Activated naive CD4-positive, alpha-beta T cell treated with Interleukin-2 at 50 U/mL for 16 hours (primary cell): ENCODE measurements around the gene EFCAB3.
"Not testable (repeated sequence)": the region's sequence is repeated elsewhere in the genome, so short reads cannot be mapped to it uniquely, and the experiment has no call there.

ENCODE experiments used
- DNase-seq: peaks from one replicate; pipeline ENCODE4 v3.0.0-alpha.2; 2020

EFCAB3 gene

GRCh38 chr17:62465271-62465670 lies 84.9 kb downstream of the EFCAB3 start:
- DNase-seq: not testable (repeated sequence)
